Fibroblast of skin of scalp (primary cell): ENCODE results near the gene XRCC5. TPM values are rescaled to one million over a fixed set of nuclear protein-coding genes. Genes with fewer than 3 reads are reported as not detected.
"Not testable (repeated sequence)": the region's sequence is repeated elsewhere in the genome, so short reads cannot be mapped to it uniquely, and the experiment has no call there.

ENCODE experiments used
- DNase-seq: peaks from one replicate; pipeline ENCODE4 v3.0.0-alpha.2; 2013
- polyA plus RNA-seq, 2 experiments: library from polyadenylated mRNA; unstranded; fragments of 120-200 nt; gene quantifications; one replicate each; pipeline ENCODE4 v1.2.1, GENCODE V29; 2013; ENCODE audit not compliant: insufficient read length in 2 of 2

The XRCC5 gene
- polyA plus RNA-seq (2013, experiment 1 of 2; ENCODE audit: insufficient read length) = 156 TPM
- polyA plus RNA-seq (2013, experiment 2 of 2; ENCODE audit: insufficient read length) = 177 TPM

DNA sequence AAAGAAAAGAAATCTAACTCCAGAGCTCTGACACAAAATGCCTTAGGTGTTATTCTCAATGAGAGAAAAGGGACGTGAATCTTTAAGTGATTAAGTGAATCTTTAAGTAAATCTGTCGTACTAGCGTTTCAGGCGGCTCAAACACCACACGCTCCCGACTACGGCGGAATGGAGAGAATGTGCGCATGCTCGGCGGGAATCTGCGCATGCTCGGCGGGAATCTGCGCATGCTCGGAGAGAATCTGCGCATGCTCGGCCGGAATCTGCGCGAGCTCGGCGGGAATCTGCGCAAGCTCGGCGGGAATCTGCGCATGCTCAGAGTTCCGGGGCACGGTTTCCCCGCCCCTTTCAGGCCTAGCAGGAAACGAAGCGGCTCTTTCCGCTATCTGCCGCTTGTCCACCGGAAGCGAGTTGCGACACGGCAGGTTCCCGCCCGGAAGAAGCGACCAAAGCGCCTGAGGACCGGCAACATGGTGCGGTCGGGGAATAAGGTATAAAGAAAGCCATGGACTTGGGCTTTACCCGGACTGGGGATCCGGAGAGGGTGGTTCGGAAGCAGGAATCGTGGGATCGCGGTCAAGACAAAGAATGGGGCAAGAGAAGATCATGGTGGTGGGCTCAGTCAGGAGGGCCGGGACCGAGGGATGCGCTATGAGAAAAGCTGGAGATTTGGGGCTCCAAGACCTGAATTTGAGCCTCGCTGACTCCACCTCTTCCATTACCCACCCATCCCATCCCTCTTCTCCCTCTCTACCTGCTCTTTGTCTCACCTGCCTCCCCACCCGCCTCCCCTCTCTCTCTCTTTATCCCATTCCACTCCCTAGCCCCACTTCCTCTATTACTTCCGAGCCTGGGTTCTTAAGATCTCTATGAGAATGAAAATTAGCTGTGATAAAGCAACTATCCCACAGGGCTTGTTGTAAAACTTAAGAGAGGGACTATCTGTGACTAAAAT, at the start of gene XRCC5:
Gene XRCC5 (plus strand): TSS at position 382 of the 955 bp plus-strand sequence. CDS start 89 bp downstream, at position 471.
- DNase-seq = peak; percentile 97

DNA sequence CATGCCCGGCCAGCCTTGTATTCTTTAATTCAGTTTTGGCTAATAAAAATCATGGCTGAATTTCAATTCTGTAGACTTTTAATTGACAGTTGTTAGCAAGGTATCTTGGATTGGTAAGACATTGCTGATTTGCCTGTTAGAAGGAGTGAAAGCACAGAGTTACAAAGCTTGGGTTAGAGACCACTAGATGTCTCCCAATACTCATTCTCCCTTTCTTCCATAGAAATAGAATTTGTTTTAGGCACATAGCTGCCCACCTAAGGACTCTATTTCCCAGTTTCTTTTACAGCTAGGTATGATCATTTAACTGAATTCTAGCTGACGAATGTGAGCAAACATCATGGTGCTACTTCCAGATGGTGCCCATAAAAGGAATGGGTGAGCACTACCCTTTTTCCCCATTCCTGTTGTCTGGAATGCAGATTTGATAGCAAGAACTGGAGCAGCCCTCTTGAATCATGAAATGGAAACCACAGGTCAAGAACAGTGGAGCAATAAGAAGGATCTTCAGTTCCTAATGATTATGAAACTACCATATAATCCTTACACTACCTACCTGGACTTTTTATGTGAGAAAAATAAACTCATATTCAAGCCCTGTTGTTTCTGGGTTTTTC, 45.0 kb upstream of the XRCC5 start:
- DNase-seq = peak; percentile 14

DNA sequence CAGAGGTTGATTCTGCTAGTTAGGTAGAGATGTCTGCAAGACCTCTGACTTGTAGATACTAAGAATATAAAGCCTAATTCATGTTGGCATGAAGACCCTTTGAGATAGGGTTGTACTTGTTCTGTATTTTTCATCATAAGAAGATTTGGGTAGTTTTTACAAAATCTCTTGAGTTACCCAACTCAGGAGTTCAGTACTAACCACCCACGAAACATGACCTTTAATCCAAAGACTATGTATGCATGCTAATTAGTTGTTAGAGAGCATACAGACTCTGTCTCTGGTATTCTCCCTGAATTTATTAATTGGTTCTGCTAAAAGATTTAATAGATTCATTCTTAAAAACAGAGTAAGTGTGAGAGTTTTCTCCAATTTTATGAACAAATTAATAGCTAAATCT, 44.5 kb upstream of the XRCC5 start:
- DNase-seq = no peak

DNA sequence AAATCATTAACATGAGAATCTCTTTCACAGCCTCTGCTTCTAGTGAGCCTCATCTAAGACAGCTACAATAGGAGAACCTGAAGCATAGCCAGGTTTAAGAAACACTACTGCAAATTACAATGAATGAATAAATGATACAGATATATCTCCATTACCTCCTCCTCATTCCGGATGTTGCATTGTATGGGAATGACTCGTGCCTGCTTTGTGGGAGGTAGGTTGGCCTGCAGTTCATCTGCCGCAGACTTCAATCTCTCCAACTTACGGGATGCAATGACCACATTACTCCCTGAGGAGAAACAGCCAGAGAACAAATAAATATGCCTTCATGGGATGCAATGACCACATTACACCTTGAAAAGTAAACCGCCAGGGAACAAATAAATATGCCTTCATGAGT, 42.9 kb upstream of the XRCC5 start:
- DNase-seq = peak; percentile 72

DNA sequence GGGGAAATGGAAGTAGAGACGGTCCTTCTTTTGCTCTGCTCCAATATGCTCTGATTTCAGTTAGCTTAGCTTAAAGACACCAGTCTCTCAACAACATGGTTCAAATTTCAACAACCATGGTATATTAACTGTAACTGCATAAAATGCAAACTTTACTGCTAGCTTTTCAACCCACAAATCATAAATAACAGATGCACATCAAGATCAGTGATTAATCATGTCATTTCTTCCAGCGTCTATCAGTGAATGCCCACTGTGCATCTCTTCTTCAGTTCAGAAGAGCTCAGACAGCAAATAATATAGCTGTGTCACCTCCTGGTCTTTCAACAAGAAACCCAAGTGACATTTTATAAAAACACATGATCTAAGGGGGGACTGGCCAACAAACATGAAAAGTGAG, 40.1 kb upstream of the XRCC5 start:
- no peak for DNase-seq

DNA sequence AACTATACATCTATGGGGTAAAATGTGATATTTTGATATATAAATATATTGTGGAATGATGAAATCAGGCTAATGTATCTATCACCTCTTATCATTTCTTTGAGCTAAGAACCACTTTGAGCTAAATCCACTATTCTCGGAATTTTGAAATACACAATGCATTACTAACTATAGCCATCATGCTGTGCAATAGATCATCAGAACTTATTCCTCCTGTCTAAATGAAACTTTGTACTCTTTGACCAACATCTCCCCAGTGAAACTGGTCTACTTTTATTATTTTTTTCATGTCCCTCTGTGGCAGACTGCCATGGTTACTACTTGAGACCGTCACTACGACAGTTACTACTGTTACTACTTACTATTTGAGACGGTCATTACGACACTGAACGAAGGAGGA, 39.0 kb upstream of the XRCC5 start:
- no peak for DNase-seq

DNA sequence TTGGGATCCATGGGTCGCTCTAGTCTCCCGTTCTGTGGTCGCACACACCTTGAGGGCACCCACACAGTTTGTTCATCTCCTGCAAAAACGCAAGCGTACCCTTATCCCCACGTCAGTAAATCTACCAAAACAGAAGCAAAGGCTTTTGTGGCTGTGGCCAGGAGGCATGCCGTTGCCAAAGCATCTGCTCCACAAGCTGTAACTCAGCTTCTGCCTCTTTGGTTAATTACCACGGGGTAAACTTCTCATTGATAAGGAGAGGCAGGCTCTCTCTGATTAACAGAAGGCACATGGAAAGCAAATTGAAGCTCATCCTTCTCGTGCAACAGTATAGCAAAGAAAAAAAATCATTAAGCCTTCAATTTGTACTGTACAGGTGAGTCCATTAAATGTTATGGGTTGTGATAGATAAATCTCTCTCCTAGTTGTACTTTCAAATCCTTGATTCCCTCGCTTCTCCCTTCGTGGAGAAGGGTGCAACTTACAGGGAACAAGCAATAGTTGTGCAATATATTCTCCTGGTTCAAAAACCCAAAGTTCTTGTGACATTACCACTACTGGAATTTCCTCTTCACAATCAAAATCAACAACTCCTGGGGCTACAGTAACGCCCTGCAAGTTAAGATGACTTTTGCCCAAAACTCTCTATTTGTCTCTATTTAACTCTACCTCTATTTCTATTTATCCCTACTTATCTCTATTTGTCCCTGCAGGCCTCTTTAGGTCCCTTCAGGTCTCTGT, 37.9 kb upstream of the XRCC5 start:
- DNase-seq = no peak

DNA sequence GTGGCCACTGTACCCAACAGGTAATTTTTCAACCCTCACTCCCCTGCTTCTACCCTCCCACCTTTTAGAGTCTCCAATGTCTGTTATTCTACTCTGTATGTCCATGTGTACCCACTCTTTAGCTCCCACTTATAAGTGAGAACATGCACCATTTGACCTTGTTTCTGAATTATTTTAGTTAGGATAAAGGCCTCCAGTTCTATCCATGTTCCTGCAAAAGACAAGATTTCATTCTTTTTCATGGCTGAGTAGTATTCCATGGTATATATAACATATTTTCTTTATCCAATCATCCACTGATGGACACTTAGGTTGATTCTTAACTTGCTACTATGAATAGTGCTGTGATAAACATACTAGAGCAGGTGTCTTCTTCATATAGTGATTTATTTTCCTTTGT, 36.7 kb upstream of the XRCC5 start:
- DNase-seq = no peak

DNA sequence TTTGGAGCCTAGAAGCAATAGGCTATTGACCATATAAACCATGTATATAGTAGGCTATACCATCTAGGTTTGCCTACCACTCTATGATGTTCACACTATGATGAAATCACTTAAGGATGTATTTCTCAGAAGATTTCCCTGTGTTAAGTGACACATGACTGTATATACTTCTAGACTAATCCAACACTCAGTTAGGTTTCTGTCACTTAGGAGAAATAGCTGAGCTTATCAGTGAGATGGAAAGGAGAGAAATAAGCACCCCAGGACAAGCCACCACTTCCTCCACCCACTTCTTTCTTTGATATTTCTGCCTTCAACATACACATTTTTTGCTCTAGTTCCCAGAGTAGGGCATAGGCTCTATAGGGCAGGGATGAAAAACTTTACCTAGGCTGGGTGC, 35.4 kb upstream of the XRCC5 start:
- no peak for DNase-seq

DNA sequence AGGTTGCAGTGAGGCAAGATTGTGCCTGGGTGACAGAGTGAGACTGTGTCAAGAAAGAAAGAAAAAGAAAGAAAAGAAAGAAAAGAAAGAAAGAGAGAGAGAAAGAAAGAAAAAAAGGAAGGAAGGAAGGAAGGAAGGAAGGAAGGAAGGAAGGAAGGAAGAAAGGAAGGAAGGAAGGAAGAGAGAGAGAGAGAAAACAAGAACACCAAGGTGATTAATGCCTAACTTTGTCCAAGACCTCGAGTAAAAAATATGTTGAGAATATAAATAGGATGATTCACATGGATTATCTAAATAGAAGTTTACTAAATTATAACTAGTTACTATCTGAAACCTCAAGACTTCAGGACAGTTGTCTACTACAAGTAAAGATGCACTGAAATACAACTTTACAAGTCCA, 34.8 kb upstream of the XRCC5 start:
- DNase-seq = no peak

DNA sequence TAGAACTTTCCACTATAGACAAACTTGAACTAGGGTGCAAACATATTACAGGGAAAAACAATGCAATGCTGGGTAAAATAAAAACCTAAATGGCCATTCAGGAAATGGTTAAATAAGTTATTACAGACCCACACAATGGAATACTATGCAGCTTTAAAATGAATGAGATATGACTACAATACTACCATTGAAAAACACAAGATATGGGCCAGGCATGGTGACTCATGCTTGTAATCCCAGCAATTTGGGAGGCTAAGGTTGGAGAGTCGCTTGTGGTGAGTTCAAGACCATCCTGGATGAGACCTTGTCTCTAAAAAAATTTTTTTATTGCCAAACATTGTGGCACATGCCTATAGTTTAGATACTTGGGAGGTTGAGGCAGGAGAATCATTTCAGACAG, 34.4 kb upstream of the XRCC5 start:
- DNase-seq = no peak

DNA sequence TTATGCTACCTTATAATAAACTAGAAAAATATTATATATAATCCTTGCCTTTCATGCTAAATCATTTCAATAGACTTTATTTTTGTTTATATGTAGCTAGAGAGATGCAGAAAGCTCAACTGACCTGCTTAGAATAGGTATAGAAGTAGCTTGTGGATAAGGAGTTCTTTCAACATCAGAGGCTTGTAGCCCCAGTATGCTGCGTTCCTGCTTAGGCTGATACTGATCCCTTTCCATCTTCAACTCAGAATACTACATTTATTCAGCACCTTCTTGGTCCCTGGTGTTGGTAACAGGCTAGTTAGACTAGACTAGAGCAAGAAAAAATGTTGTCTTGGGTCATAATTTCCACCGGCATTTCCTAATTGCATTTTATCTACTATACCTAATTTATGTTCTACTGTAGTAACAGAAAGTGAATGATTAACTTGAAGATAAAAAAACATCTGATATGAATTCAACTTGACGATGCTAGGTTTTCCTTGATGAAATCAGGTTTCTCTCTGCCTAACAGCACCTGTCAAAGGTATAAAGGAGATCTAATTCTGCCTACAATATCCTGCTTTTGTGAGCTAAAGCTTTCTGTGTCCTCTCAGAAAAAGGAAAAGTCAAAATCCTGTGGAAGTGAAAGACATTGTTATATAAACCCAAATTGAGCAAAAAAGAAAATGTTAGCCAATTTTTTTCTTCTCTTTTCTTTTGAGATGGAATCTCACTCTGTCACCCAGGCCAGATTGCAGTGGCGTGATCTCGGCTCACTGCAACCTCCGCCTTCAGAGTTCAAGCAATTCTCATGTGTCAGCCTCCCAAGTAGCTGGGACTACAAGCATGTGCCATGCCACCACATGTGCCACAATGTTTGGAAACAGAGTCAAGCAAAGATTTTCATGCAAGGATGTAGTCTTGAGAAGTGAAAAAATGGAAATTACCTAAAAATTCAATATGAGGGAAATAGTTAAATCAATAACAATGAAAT, 33.4 kb upstream of the XRCC5 start:
- DNase-seq = no peak

DNA sequence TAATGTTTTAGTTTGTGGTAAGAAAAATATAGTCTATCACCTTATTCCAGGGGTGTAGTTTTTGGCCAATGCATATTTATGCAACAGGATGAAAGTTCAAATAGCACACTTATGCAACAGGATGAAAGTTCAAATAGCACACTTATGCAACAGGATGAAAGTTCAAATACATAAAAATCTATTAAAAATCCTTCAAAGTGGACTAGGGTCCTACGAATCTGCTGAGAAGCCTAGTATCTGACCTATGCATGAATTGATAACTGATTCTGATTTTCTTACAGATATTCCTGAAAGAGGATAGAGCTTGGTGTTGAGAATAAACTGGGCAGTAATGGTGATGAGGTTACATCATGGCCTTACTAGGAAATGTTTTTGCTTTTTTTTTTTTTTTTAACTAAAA, 30.4 kb upstream of the XRCC5 start:
- no peak for DNase-seq

DNA sequence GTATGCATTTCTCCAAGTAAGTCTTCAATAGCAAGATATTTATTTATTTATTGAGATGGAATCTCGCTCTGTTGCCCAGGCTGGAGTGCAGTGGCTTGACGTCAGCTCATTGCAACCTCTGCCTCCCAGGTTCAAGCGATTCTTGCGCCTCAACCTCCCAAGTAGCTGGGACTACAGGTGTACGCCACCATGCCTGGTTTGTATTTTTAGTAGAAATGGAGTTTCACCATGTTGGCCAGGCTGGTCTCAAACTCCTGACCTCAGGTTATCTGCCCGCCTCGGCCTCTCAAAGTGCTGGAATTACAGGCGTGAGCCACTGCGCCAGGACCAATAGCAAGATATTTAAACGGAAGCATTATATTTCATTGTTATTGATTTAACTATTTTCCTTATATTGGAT, 29.1 kb upstream of the XRCC5 start:
- not testable (repeated sequence) for DNase-seq

DNA sequence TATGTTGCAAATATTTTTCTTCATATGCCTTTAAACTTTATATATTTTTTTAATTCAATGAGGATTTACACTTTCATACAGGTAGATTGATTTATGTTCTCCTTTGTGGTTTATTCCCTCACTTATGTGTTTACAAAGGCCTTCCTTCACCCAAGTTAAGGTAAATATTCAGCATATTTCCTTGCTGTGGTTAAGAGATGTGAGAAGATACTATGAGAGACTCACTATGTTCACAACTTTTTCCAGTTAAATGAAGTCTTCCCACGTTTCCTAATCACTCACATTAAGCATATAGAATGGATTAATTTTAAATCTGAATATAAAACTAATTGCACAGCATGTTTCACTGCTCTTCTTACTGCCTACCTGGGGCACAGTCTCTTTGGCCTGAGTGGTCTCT, 28.1 kb upstream of the XRCC5 start:
- DNase-seq = no peak

DNA sequence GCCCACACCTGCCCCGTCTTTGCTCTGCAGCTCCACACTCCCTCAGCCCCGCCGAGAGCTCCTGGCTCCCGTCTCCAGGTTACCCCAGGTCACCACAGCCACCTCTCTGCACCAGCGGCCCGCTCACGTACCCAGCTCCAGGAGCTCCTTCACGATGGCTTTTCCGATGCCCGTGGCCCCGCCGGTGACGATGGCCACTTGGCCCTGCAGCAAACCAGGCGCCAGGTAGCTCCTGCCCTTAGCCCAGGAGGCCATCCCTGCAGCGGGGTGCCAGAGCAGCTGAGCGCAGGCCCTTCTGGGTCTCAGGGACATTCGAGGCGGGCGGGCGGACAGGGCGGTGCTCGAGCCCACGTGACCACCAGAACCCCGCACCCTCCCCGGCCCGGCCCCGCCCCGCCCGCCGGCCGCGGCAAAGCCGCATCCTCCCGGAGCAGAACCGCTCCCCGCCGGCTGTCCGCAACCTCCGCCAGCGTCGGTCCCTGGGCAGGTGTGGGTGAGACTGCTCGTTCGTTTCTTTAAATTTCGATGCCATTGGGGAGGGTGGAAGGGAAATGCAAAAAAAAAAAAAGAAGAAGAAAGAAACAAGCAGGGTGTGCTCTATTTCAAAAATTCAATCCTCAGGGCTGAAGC, 27.5 kb upstream of the XRCC5 start, which contains the start of the genes PECR and TMEM169:
Gene PECR (minus strand): TSS at position 323 of the 630 bp plus-strand sequence. CDS start 68 bp downstream, at position 255.
Gene TMEM169 (plus strand): TSS at position 433 of the 630 bp plus-strand sequence. CDS start 14,045 bp downstream, outside the sequence.
- DNase-seq = peak; percentile 54

DNA sequence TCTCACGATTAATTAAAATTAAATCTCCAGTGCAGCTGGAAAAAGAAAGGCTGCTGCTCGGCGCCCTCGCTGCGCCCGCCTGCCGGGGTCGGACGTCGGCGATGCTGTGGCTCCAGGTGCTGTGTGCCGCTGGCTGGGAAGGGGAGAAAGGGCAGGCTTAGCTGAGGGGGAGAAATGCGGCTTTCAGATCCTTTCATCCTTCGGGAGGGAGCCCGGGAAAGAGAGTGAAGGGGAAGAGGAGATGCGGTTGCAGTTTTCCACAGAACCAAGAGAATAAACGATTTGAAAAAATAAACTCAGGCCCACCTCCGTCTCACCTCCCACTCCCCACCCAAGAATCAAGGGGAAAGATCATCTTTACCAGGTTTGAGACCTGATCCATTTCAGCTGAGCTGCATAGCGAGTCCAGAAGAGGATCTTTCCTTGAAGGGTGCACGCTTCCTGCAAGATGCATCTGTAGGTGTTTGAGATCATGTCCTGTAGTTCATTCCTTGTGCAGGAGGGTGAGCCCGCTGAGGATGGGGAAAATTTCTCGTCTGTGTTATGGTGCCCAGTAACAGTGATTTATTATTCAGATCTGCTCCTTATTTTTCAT, 26.9 kb upstream of the XRCC5 start:
- no peak for DNase-seq

DNA sequence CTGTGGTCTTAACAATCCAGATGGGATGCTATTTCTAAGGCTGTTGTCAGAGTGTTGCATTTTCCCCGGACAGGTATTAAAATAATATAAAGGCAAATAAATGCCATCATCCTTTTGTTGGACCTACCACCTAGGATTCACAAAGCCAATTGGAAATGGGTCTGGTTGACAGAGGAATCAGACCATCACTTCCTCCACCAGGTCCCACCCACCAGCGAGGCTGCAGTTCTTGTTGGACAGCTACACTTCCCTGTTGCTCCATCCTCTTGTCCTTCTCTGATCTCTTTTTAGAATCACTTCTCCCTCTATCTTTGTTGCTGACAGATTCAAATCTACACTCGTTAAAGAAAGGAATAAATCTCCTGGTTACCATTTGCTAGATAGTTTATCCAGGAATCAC, 26.3 kb upstream of the XRCC5 start:
- DNase-seq = no peak

DNA sequence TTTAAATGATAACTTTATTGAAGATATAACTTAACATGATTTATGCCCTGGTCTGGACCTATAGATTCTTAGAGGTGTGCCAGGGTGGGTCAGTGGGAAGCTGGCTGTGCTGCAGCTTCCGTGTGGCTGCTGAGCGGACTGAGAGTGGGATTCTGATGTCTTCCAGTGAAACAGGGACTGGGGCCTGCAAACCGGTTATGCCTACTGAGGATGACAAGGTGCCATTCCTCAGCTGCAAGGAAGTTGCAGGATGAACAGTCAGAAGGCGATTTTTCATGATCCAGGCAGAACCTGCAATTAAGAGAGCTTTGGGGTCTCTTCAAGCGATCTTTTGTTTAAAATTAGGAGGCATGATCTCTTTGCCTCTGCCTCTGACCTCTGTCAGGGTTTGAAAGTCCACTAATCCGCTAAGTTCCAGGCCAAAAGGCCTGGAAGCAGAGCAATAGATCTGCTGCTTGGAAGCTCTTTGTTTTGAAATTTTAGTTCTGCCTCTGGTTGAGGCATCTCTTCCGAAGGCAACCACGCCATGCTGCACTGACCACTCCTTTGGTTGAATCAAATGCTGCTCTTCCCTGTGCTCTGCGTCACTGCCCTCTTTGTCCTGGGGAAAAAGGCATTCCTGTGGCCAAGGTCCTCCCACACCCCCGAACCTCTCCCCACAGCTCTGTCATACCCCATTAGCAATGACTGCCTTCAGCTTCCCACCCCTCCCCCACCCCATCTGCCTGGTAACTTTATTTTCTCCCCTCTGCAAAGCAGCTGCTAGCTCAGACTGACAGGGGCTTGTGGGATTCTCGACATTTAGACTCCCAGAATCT, 25.5 kb upstream of the XRCC5 start:
- DNase-seq = peak; percentile 66

DNA sequence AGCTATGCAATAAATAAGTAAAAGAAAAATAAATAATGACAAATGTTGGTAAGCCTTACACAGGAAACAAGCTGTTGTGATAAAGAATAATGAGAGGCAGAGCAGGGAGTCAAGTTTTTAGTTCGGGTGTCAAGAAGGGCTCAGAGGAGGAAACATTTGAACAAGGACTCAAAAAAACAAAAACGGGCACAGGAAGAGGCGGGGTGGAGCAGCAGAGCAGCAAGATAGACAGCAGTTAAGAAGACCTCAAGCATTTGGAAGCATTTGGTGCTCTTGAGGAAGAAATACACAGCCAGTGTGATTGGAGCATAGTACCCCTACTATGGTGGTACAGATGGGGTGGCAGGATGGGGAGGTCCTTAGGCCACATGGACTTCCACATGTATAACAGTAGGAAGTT, 24.6 kb upstream of the XRCC5 start:
- DNase-seq = no peak
